ENCODE results near the gene APCDD1L. TPM values are rescaled to one million over a fixed set of nuclear protein-coding genes. Genes with fewer than 3 reads are reported as not detected.

Gene APCDD1L
- polyA plus RNA-seq, 1 donor, result 5.4 TPM

GRCh38 chr20:58485393-58485792, 29.8 kb downstream of the APCDD1L start:
- no peak for DNase-seq

GRCh38 chr20:58483470-58483869, 31.7 kb downstream of the APCDD1L start:
- no peak for DNase-seq

GRCh38 chr20:58483051-58483450, 32.1 kb downstream of the APCDD1L start:
- DNase-seq, result no peak

- DNase-seq, result no peak
Observed at GRCh38 chr20:58482416-58482815, 32.8 kb downstream of the APCDD1L start.

GRCh38 chr20:58481481-58482021, 33.6 kb downstream of the APCDD1L start:
- peak; percentile 45 for DNase-seq

GRCh38 chr20:58480551-58481336, 34.5 kb downstream of the APCDD1L start:
- peak; percentile 82 for DNase-seq

GRCh38 chr20:58479726-58480440, 35.3 kb downstream of the APCDD1L start:
- DNase-seq, result peak; percentile 35

GRCh38 chr20:58478141-58478805, 36.9 kb downstream of the APCDD1L start:
- DNase-seq, result no peak

- no peak for DNase-seq
Observed at GRCh38 chr20:58475466-58475865, 39.7 kb downstream of the APCDD1L start.

GRCh38 chr20:58473453-58474425, 41.5 kb downstream of the APCDD1L start:
- DNase-seq, result no peak

- DNase-seq, result no peak
Observed at GRCh38 chr20:58472273-58473018, 42.8 kb downstream of the APCDD1L start.

GRCh38 chr20:58471193-58472164, 43.7 kb downstream of the APCDD1L start:
- peak; percentile 96 for DNase-seq

- no peak for DNase-seq
Observed at GRCh38 chr20:58470336-58471192, 44.6 kb downstream of the APCDD1L start.

GRCh38 chr20:58469616-58470015, 45.6 kb downstream of the APCDD1L start:
- peak; percentile 54 for DNase-seq

- DNase-seq, result no peak
Observed at GRCh38 chr20:58467572-58468527, 47.3 kb downstream of the APCDD1L start.

GRCh38 chr20:58466729-58467571, 48.2 kb downstream of the APCDD1L start:
- no peak for DNase-seq
